KOPT-K1 (cell line): ENCODE measurements around the gene TMEM131L.
"Not testable (repeated sequence)": the region's sequence is repeated elsewhere in the genome, so short reads cannot be mapped to it uniquely, and the experiment has no call there.

Experiments
- H3K27ac ChIP-seq: fragments of 200-600 bp; sonication (generic); 2 replicates; pipeline ENCODE4 v1.5.1; 2016; ENCODE audit warnings: antibody characterized with exemption, mild to moderate bottlenecking, low read depth, low read length; ENCODE audit not compliant: poor library complexity, severe bottlenecking
- H3K36me3 ChIP-seq: fragments of 200-600 bp; sonication (generic); 2 replicates; pipeline ENCODE4 v1.5.1; 2017; ENCODE audit warnings: antibody characterized with exemption, mild to moderate bottlenecking, low read length, moderate library complexity; ENCODE audit not compliant: insufficient read depth
- H3K9me3 ChIP-seq: fragments of 200-600 bp; sonication (generic); 2 replicates; pipeline ENCODE4 v1.5.1; 2017; ENCODE audit warnings: antibody characterized with exemption, low read length, mild to moderate bottlenecking; ENCODE audit not compliant: insufficient read depth, poor library complexity, severe bottlenecking

TMEM131L gene

GRCh38 chr4:153589703-153590595, 123.8 kb downstream of the TMEM131L start:
- Histone ChIP-seq H3K36me3 (peaks cover 97% of the 10 kb centered on the region), H3K27ac (no peak overlapping the region), H3K9me3 (no peaks in the 10 kb centered on the region)

GRCh38 chr4:153591441-153591840, 125.3 kb downstream of the TMEM131L start:
- H3K9me3 ChIP-seq, result no peaks in the 10 kb centered on the region
- no peak overlapping the region for H3K27ac ChIP-seq
- H3K36me3 ChIP-seq, result peaks cover 100% of the 10 kb centered on the region

- Histone ChIP-seq H3K36me3 (peaks cover 100% of the 10 kb centered on the region), H3K9me3 (no peaks in the 10 kb centered on the region)
These were observed 125.9 kb downstream of the TMEM131L start for GRCh38 chr4:153592064-153592463.

GRCh38 chr4:153593161-153593560, 127.0 kb downstream of the TMEM131L start:
- H3K36me3 ChIP-seq, result peaks cover 99% of the 10 kb centered on the region
- H3K27ac ChIP-seq, result no peak overlapping the region
- H3K9me3 ChIP-seq, result no peaks in the 10 kb centered on the region

More at GRCh38 chr4:153592064-153592463, 125.9 kb downstream of the TMEM131L start:
- H3K27ac ChIP-seq, result no peak overlapping the region

- H3K9me3 ChIP-seq, result no peaks in the 10 kb centered on the region
These were observed 128.1 kb downstream of the TMEM131L start for GRCh38 chr4:153594210-153594609.

GRCh38 chr4:153595894-153596601, 129.9 kb downstream of the TMEM131L start:
- Histone ChIP-seq H3K9me3 (no peaks in the 10 kb centered on the region), H3K36me3 (peaks cover 99% of the 10 kb centered on the region)

More at GRCh38 chr4:153594210-153594609, 128.1 kb downstream of the TMEM131L start:
- no peak overlapping the region for H3K27ac ChIP-seq
- H3K36me3 ChIP-seq, result peaks cover 99% of the 10 kb centered on the region

GRCh38 chr4:153602758-153603157, 136.6 kb downstream of the TMEM131L start:
- Histone ChIP-seq H3K36me3 (peaks cover 100% of the 10 kb centered on the region), H3K9me3 (no peaks in the 10 kb centered on the region), H3K27ac (no peak overlapping the region)

More at GRCh38 chr4:153595894-153596601, 129.9 kb downstream of the TMEM131L start:
- H3K27ac ChIP-seq, result no peak overlapping the region

GRCh38 chr4:153603258-153603657, 137.1 kb downstream of the TMEM131L start:
- H3K27ac ChIP-seq, result no peak overlapping the region
- no peaks in the 10 kb centered on the region for H3K9me3 ChIP-seq
- peaks cover 100% of the 10 kb centered on the region for H3K36me3 ChIP-seq

GRCh38 chr4:153603835-153604234, 137.7 kb downstream of the TMEM131L start:
- H3K36me3 ChIP-seq, result peaks cover 100% of the 10 kb centered on the region
- no peaks in the 10 kb centered on the region for H3K9me3 ChIP-seq
- H3K27ac ChIP-seq, result no peak overlapping the region

- not testable (repeated sequence) for H3K27ac ChIP-seq, H3K9me3 ChIP-seq
- H3K36me3 ChIP-seq, result peaks cover 99% of the 10 kb centered on the region
These were observed 142.9 kb downstream of the TMEM131L start for GRCh38 chr4:153609070-153609469.

- Histone ChIP-seq H3K9me3 (no peaks in the 10 kb centered on the region), H3K27ac (no peak overlapping the region), H3K36me3 (peaks cover 99% of the 10 kb centered on the region)
These were observed 144.6 kb downstream of the TMEM131L start for GRCh38 chr4:153610623-153611376.

- Histone ChIP-seq H3K36me3 (peaks cover 99% of the 10 kb centered on the region), H3K9me3 (no peaks in the 10 kb centered on the region), H3K27ac (no peak overlapping the region)
These were observed 145.5 kb downstream of the TMEM131L start for GRCh38 chr4:153611679-153612078.

- Histone ChIP-seq H3K9me3 (no peaks in the 10 kb centered on the region), H3K27ac (no peak overlapping the region), H3K36me3 (peaks cover 99% of the 10 kb centered on the region)
These were observed 146.7 kb downstream of the TMEM131L start for GRCh38 chr4:153612878-153613277.

GRCh38 chr4:153616006-153616555, 149.9 kb downstream of the TMEM131L start:
- H3K9me3 ChIP-seq, result no peaks in the 10 kb centered on the region
- no peak overlapping the region for H3K27ac ChIP-seq
- peaks cover 99% of the 10 kb centered on the region for H3K36me3 ChIP-seq
